Endodermal cell (in vitro differentiated cells): ENCODE measurements around the gene FAXC. TPM values are rescaled to one million over a fixed set of nuclear protein-coding genes. Genes with fewer than 3 reads are reported as not detected.

ENCODE experiments used
- DNase-seq: peaks from one replicate; pipeline ENCODE4 v3.0.0-alpha.2; 2017
- H3K27ac ChIP-seq: 2 replicates; pipeline ENCODE4 v1.5.1; 2013; ENCODE audit warnings: mild to moderate bottlenecking, low read depth, low read length, moderate library complexity
- H3K27me3 ChIP-seq: 2 replicates; pipeline ENCODE4 v1.6.1; 2013; ENCODE audit warnings: mild to moderate bottlenecking, low read length, moderate library complexity; ENCODE audit not compliant: insufficient read depth, control insufficient read depth, poor library complexity, severe bottlenecking
- H3K36me3 ChIP-seq: 2 replicates; pipeline ENCODE4 v1.7.0; 2013; ENCODE audit warnings: mild to moderate bottlenecking, low read length, moderate library complexity; ENCODE audit not compliant: control insufficient read depth, insufficient read depth
- H3K4me1 ChIP-seq: one replicate; pipeline ENCODE4 v1.7.0; 2013; ENCODE audit warnings: low read length; ENCODE audit not compliant: control insufficient read depth, insufficient read depth
- H3K4me3 ChIP-seq: 2 replicates; pipeline ENCODE4 v1.5.1; 2013; ENCODE audit warnings: mild to moderate bottlenecking, low read length, moderate library complexity
- H3K9ac ChIP-seq: 2 replicates; pipeline ENCODE4 v1.6.1; 2013; ENCODE audit warnings: mild to moderate bottlenecking, low read length, moderate library complexity; ENCODE audit not compliant: poor library complexity, severe bottlenecking; ENCODE audit errors: extremely low read depth
- H3K9me3 ChIP-seq: 2 replicates; pipeline ENCODE4 v1.6.1; 2013; ENCODE audit warnings: mild to moderate bottlenecking, low read length, moderate library complexity; ENCODE audit not compliant: control insufficient read depth
- H3K27ac Mint-ChIP-seq: 2 replicates; pipeline ENCODE4 v1.8.0; 2020; ENCODE audit warnings: mixed read lengths
- H3K27me3 Mint-ChIP-seq: 2 replicates; pipeline ENCODE4 v1.8.0; 2021; ENCODE audit warnings: mild to moderate bottlenecking, mixed read lengths; ENCODE audit not compliant: insufficient read depth
- H3K36me3 Mint-ChIP-seq: 2 replicates; pipeline ENCODE4 v1.8.0; 2020; ENCODE audit warnings: low read depth, mixed read lengths
- H3K4me1 Mint-ChIP-seq: 2 replicates; pipeline ENCODE4 v1.8.0; 2020; ENCODE audit warnings: mixed read lengths
- H3K4me3 Mint-ChIP-seq: 2 replicates; pipeline ENCODE4 v1.8.0; 2020; ENCODE audit warnings: mild to moderate bottlenecking, moderate library complexity, mixed read lengths
- H3K9me3 Mint-ChIP-seq: 2 replicates; pipeline ENCODE4 v1.8.0; 2020; ENCODE audit warnings: mild to moderate bottlenecking, mixed read lengths
- WGBS, 2 experiments: methylation state at CpG; one replicate each; pipeline versions ENCODE4 v1.1.5 to v1.1.7; 2013; ENCODE audit warnings: missing lambda C conversion rate in 2 of 2, mixed read lengths in 1 of 2; ENCODE audit not compliant: insufficient coverage in 1 of 2, insufficient read length in 1 of 2; 5-methylcytosine and 5-hydroxymethylcytosine counted together
- total RNA-seq, 2 donors: library from RNA; stranded (reverse); fragmentation: NEBNext Ultra II Directional in 1 of 2; extraction: Animal tissue kit (Norgen Biotek cat#: 25700) in 1 of 2; gene quantifications; 2 replicates in 1 of 2; 3 replicates in 1 of 2; pipeline ENCODE4 v1.2.1, GENCODE V29; 2021
- TF ChIP-seq, protein P1 (sequence below): fragments of 200-600 bp; sonication (generic); conservative IDR thresholded peaks from 2 replicates; pipeline ENCODE4 v1.5.0; 2021; ENCODE audit warnings: antibody characterized with exemption, mild to moderate bottlenecking

The FAXC gene
- total RNA-seq, 2 donors from 2014 or later, result 8.8 to 19.5 TPM

GRCh38 chr6:99236010-99236409 is 113.5 kb downstream of the FAXC start:
- Mint-ChIP-seq H3K27ac (no peak overlapping the region), H3K4me1 (no peaks in the 10 kb centered on the region), H3K4me3 (no peak overlapping the region), H3K27me3 (peaks cover 20% of the 10 kb centered on the region), H3K9me3 (no peaks in the 10 kb centered on the region), H3K36me3 (no peaks in the 10 kb centered on the region)
- WGBS, 2 experiments, result 96% methylated on average over 3 of the region's 3 CpGs; no CpG with 5 or more reads in 1 of the 2 experiments
- no peaks in the 10 kb centered on the region for H3K4me1 ChIP-seq
- no peaks in the 10 kb centered on the region for H3K36me3 ChIP-seq
- no peak overlapping the region for H3K4me3 ChIP-seq
- no peak overlapping the region for H3K27ac ChIP-seq
- DNase-seq, result no peak
- peaks cover 27% of the 10 kb centered on the region for H3K27me3 ChIP-seq
- TF ChIP-seq, protein P1, sequence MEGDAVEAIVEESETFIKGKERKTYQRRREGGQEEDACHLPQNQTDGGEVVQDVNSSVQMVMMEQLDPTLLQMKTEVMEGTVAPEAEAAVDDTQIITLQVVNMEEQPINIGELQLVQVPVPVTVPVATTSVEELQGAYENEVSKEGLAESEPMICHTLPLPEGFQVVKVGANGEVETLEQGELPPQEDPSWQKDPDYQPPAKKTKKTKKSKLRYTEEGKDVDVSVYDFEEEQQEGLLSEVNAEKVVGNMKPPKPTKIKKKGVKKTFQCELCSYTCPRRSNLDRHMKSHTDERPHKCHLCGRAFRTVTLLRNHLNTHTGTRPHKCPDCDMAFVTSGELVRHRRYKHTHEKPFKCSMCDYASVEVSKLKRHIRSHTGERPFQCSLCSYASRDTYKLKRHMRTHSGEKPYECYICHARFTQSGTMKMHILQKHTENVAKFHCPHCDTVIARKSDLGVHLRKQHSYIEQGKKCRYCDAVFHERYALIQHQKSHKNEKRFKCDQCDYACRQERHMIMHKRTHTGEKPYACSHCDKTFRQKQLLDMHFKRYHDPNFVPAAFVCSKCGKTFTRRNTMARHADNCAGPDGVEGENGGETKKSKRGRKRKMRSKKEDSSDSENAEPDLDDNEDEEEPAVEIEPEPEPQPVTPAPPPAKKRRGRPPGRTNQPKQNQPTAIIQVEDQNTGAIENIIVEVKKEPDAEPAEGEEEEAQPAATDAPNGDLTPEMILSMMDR, result no peak
- H3K9ac ChIP-seq, result no peak overlapping the region
- no peaks in the 10 kb centered on the region for H3K9me3 ChIP-seq

DNA sequence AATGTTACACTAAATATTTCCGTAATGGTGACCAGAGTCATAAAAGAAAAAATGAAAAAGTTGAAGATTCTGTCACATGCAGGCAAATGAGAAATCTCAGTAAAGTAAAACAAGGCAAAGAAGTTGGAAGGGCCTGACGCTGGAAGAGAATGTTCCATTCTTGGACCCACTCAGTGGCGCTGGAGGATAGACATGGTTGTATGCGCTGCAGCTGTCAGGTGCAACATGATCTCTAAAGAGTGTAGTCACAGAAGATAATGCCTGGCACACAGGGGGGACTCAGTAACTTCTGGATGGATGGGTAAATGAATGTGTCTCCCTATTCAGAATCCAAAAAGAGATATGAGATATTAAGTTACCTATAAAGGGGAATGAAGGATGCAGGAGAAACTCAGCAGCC is 116.3 kb downstream of the FAXC start:
- Histone ChIP-seq H3K4me3 (no peak overlapping the region), H3K9ac (no peak overlapping the region), H3K9me3 (no peaks in the 10 kb centered on the region), H3K36me3 (no peaks in the 10 kb centered on the region), H3K4me1 (no peaks in the 10 kb centered on the region), H3K27ac (no peak overlapping the region), H3K27me3 (peaks cover 27% of the 10 kb centered on the region)
- Mint-ChIP-seq H3K36me3 (no peaks in the 10 kb centered on the region), H3K27me3 (peaks cover 20% of the 10 kb centered on the region), H3K4me3 (no peak overlapping the region), H3K27ac (no peak overlapping the region), H3K4me1 (no peaks in the 10 kb centered on the region), H3K9me3 (no peaks in the 10 kb centered on the region)
- TF ChIP-seq, protein P1, result no peak
- no peak for DNase-seq
- WGBS, 2 experiments, result 93% methylated on average over 3 to 4 of the region's 4 CpGs

DNA sequence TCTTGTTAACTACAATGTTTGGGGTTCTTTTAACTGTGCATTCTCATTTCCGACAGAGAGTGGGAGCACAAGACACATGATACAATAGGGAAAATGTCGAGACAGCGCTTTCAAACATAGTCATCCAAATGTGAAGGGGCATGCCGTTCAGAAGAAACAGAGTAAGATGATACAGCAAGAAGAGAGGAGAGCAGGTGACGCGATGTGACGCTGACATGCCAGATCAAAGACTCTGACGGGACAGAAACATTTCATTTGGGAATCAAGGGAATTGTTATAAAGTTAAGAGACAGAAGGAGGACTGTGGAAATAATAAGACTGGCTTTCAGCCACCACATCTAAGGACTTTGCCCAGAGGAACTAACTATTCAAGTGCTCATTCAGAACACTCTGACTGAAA is 117.4 kb downstream of the FAXC start:
- no peak overlapping the region for H3K9ac ChIP-seq
- no peaks in the 10 kb centered on the region for H3K4me1 ChIP-seq
- no peak overlapping the region for H3K27ac Mint-ChIP-seq
- H3K36me3 ChIP-seq, result no peaks in the 10 kb centered on the region
- H3K36me3 Mint-ChIP-seq, result no peaks in the 10 kb centered on the region
- H3K27me3 ChIP-seq, result peaks cover 27% of the 10 kb centered on the region
- H3K4me1 Mint-ChIP-seq, result no peaks in the 10 kb centered on the region
- DNase-seq, result no peak
- 87 to 91% methylated on average over 8 of the region's 8 CpGs for WGBS, 2 experiments
- TF ChIP-seq, protein P1, result no peak
- no peaks in the 10 kb centered on the region for H3K9me3 ChIP-seq
- no peaks in the 10 kb centered on the region for H3K9me3 Mint-ChIP-seq
- no peak overlapping the region for H3K27ac ChIP-seq
- no peak overlapping the region for H3K4me3 Mint-ChIP-seq
- H3K4me3 ChIP-seq, result no peak overlapping the region
- peaks cover 20% of the 10 kb centered on the region for H3K27me3 Mint-ChIP-seq
